Mesodermal cell (in vitro differentiated cells): ENCODE measurements around the gene STOX1.
"Not testable (repeated sequence)": the region's sequence is repeated elsewhere in the genome, so short reads cannot be mapped to it uniquely, and the experiment has no call there.

Experiments used
- H3K27ac ChIP-seq: 2 replicates; pipeline ENCODE4 v1.7.0; 2013; ENCODE audit warnings: mild to moderate bottlenecking, low read depth, low read length, moderate library complexity; ENCODE audit not compliant: severe bottlenecking
- H3K36me3 ChIP-seq: 2 replicates; pipeline ENCODE4 v1.7.1; 2013; ENCODE audit warnings: mild to moderate bottlenecking, low read length, moderate library complexity; ENCODE audit not compliant: control insufficient read depth, insufficient read depth
- H3K4me1 ChIP-seq: one replicate; pipeline ENCODE4 v1.7.1; 2013; ENCODE audit warnings: mild to moderate bottlenecking, low read length; ENCODE audit not compliant: insufficient read depth, control insufficient read depth, poor library complexity, severe bottlenecking
- H3K4me3 ChIP-seq: 2 replicates; pipeline ENCODE4 v1.7.0; 2013; ENCODE audit warnings: low read length, control low read depth, mild to moderate bottlenecking; ENCODE audit not compliant: insufficient read depth, poor library complexity, severe bottlenecking; ENCODE audit errors: extremely low read depth
- H3K9me3 ChIP-seq: 2 replicates; pipeline ENCODE4 v1.7.1; 2013; ENCODE audit warnings: mild to moderate bottlenecking, low read length, moderate library complexity; ENCODE audit not compliant: control insufficient read depth
- WGBS, 2 experiments: methylation state at CpG; one replicate each; pipeline ENCODE4 v1.1.5; 2013; ENCODE audit warnings: missing lambda C conversion rate in 2 of 2; ENCODE audit not compliant: insufficient coverage in 2 of 2; 5-methylcytosine and 5-hydroxymethylcytosine counted together

The STOX1 gene

DNA sequence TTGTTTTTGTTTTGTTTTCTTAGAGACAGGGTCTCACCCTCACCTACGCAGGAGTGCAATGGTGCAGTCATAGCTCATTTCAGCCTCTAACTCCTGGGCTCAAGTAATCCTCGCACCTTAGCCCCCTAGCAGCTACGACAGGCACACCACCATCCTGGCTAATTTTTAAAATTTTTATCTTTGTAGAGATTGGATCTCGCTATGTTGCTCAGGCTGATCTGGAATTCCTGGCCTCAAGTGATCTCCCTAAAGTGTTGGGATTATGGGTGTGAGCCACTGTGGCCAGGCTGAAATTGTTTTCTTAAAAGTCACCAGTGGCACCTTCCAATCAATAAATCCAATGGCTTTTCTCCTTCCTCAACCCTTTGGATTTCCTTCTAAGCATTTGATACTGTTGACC is 52.9 kb downstream of the STOX1 start:
- Histone ChIP-seq H3K36me3 (no peaks in the 10 kb centered on the region), H3K4me3 (no peak overlapping the region), H3K27ac (no peak overlapping the region), H3K4me1 (peaks cover 6% of the 10 kb centered on the region), H3K9me3 (no peaks in the 10 kb centered on the region)
- 100% methylated on average over 4 of the region's 4 CpGs; no CpG with 5 or more reads in 1 of the 2 experiments for WGBS, 2 experiments

DNA sequence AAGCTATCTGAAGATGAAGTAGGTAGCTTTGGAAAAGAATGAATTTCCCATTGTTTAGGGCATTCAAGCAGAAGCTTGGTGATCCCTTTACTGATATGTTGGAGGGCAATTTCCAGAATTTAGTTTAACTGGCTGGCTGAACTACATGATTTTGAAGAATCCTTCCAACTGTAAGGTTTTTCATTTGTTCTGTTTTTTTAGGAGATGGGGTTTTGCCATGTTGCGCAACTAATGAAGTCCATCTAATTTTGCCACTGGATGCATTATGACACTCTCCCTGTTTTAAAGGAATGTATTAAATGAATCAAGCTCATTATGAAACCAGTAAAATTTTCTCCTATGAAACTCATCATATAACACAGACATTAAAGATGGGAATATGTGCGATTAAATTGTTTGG is 67.7 kb downstream of the STOX1 start:
- WGBS, 2 experiments = no CpG with 5 or more reads among the region's 2 CpGs
- Histone ChIP-seq H3K4me3 (no peak overlapping the region), H3K9me3 (no peaks in the 10 kb centered on the region), H3K4me1 (no peaks in the 10 kb centered on the region), H3K36me3 (no peaks in the 10 kb centered on the region), H3K27ac (no peak overlapping the region)

DNA sequence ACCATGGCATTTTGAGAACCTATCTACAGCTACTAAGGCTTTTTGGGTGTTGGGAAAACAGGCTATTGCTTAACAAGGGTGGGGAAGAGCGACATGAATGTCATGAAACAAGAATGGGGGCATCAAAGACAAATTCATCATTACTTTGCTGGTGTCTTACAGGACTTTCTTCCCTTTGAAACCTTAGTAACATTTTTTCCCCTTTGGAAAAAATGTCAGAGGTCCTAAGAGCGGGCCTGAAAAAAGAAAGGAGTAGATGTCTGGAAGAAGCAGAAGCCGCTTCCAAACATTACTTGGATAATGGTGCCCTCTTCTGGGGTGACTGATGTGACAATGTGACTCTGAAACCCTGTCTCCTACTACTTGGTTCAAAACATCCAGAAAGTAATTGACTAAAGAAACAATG is 70.0 kb downstream of the STOX1 start:
- Histone ChIP-seq H3K4me1 (no peaks in the 10 kb centered on the region), H3K36me3 (no peaks in the 10 kb centered on the region), H3K4me3 (no peak overlapping the region), H3K27ac (no peak overlapping the region), H3K9me3 (no peaks in the 10 kb centered on the region)
- 0 to 56% methylated on average over 1 to 3 of the region's 3 CpGs for WGBS, 2 experiments

DNA sequence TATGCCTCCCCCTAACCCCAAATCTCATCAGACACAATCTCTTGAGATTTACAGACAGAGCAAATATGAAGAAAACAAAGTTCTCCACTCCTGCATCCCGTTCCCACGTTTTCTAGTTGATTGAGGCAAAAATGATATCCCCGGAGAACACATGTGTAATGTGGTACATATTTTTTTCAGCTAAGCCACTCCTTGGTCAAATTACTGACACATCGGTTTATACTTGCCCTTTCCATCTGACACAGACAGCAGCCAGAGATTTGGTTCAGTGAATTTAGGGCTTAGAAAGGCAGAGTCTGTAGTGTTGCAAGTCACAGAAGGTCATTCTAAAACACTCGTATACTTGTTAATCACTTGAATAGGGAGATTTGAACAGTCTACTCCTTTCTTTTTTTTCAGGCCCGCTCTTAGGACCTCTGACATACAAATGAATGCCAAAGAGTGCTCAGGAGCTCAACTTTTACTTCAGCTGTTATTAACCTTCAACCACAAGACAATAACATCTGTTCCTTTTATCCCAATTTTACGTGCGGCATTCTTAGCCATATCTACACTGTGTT is 71.9 kb downstream of the STOX1 start:
- no peaks in the 10 kb centered on the region for H3K4me1 ChIP-seq
- no peaks in the 10 kb centered on the region for H3K9me3 ChIP-seq
- H3K27ac ChIP-seq = no peak overlapping the region
- H3K4me3 ChIP-seq = no peak overlapping the region
- H3K36me3 ChIP-seq = peaks cover 4% of the 10 kb centered on the region
- WGBS, 2 experiments = 87 to 100% methylated on average over 2 to 6 of the region's 8 CpGs

DNA sequence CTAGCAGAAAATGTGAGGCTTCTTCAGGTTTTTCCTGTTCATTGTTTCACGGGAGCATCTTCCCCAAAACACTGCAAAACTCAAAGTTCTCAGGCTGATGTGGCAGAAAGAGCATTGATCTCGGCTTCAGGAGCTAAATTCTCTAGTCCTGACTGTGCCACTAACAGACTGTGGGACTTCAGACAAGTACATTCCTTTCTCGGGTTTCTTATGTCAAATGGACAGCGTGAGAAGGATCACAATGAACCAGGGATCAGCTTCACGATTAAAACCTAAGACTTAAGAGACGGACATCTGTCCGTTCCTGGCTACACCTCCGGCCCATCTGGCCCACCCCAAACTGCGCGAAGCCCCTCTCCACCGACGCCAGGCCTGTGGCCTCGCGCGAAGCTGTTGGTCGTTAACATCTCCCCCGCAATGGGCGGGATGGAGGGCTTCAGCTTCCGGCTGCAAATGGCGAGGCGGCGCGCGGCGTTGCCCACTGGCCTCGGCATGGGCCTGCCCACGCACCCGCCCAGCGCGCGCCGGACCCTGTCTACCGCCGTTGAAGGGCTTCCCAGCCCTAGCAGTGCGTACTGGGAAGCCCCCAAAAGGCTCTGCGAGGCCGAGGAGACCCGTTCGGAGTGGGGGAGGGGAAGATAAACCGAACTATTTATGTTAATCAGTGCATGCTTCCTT is 73.2 kb downstream of the STOX1 start:
- H3K27ac ChIP-seq = peak overlapping the region; percentile 100
- no peaks in the 10 kb centered on the region for H3K9me3 ChIP-seq
- peak overlapping the region; percentile 89 for H3K4me3 ChIP-seq
- 11 to 12% methylated on average over 34 to 38 of the region's 40 CpGs for WGBS, 2 experiments
- H3K36me3 ChIP-seq = peaks cover 5% of the 10 kb centered on the region
- no peaks in the 10 kb centered on the region for H3K4me1 ChIP-seq

DNA sequence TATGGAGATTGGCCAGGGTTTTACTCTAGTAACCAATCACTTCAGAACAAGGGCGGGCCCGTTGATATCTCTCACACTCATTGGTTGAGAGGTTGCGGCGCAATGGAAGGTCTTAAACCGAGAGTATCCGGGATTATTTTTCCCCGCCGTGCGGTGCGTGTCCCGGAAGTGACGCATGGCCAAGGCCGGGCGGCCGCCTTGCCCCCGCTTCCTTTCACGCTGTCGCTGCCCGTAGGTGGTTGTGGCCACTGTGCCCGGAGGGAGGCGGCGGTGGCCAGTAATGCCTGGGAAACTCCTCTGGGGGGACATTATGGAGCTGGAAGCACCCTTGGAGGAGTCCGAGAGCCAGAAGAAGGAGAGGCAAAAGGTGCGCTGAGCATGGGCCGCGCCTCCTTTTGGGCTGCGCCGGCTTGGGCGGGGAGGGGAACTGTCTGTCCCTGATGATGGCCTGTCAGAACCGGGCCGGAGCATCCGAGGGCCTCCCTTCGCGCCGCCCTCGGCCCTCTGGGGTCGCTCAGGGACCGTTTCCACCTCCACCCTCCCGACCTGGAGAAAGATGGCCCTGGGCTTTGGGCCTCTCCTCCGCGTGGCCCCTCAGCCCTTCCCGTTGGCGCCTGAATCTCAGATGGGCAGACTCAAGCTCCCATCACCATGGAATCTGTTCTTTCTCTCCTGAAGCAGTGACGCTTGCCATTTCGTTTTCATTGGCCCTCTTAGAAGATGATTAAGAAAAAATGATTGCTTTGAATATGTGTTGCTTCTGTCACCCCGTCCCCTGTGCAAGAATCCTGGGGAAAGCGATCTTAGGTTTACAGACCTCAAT is 74.0 kb downstream of the STOX1 start, which contains the start of gene DDX50:
Gene DDX50, plus strand, starts transcription at position 211 of the 823 bp plus-strand sequence. Its CDS starts 70 bp downstream, at position 281.
- H3K36me3 ChIP-seq = peaks cover 7% of the 10 kb centered on the region
- peak within 1 kb of the TSS; percentile 100 for H3K27ac ChIP-seq
- 0 to 1% methylated on average over 42 to 44 of the region's 47 CpGs for WGBS, 2 experiments
- H3K9me3 ChIP-seq = no peaks in the 10 kb centered on the region
- H3K4me1 ChIP-seq = no peaks in the 10 kb centered on the region
- peak within 1 kb of the TSS; percentile 89 for H3K4me3 ChIP-seq

DNA sequence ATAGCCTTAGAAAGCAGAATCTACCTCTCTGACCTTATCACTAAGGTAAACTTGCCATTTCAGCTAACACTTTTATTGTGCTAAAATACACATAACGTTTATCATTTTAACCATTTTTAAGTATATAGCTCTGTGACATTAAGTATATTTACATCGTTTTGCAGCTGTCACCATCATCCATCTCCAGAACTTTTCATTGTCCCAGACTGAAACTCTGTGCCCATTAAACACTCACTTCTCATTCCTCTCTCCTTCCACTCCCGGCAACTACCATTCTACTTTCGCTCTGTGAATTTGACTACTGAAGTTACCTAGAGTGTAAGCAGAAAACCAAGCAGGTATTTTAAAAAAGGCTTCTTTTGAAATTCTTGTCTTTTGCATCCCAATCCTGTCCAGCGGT is 75.1 kb downstream of the STOX1 start:
- 86 to 94% methylated on average over 2 to 3 of the region's 5 CpGs for WGBS, 2 experiments
- no peak overlapping the region for H3K27ac ChIP-seq

DNA sequence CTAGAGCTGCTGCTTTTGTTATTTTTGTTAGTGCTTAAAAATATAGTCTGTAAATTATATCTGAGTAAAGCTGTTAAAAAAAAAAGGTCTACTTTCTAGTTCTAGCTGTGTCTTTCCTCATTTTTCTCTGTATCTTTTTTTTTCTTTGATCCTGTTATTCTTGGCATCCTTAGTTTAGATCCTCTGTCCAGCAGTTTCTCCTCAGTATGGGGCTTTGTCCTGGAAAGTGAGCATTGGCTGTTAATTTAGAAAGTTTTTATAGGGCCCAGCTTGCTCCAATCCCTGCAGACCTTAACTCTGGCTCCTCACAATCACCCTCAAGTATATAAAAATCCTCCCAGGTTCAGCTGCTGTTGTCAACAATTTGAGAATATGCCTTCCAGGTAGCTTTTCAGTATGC is 97.3 kb downstream of the STOX1 start:
- Histone ChIP-seq H3K27ac (no peak overlapping the region), H3K9me3 (no peaks in the 10 kb centered on the region), H3K36me3 (peaks cover 76% of the 10 kb centered on the region), H3K4me1 (no peaks in the 10 kb centered on the region), H3K4me3 (no peak overlapping the region)

More for the DNA sequence above, 75.1 kb downstream of the STOX1 start:
- Histone ChIP-seq H3K4me3 (peak overlapping the region; percentile 89), H3K9me3 (no peaks in the 10 kb centered on the region), H3K4me1 (no peaks in the 10 kb centered on the region), H3K36me3 (peaks cover 17% of the 10 kb centered on the region)

DNA sequence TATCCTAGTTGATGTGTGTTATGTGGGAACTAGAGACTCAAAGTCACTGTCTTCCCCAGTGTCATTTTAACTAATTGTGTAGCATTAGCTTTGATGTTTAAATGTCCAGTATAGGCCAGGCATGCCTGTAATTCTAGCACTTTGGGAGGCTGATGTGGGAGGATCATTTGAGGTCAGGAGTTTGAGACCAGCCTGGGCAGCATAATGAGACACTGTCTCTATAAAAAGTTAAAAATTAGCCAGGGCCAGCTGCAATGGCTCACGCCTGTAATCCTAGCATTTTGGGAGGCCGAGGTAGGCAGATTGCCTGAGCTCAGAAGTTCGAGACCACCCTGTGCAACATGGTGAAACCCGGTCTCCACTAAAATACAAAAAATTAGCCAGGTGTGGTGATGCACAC is 98.2 kb downstream of the STOX1 start:
- no peak overlapping the region for H3K4me3 ChIP-seq
- H3K27ac ChIP-seq = no peak overlapping the region
- no peaks in the 10 kb centered on the region for H3K9me3 ChIP-seq
- H3K36me3 ChIP-seq = peaks cover 72% of the 10 kb centered on the region
- no peaks in the 10 kb centered on the region for H3K4me1 ChIP-seq
- WGBS, 2 experiments = 97% methylated on average over 4 of the region's 4 CpGs

DNA sequence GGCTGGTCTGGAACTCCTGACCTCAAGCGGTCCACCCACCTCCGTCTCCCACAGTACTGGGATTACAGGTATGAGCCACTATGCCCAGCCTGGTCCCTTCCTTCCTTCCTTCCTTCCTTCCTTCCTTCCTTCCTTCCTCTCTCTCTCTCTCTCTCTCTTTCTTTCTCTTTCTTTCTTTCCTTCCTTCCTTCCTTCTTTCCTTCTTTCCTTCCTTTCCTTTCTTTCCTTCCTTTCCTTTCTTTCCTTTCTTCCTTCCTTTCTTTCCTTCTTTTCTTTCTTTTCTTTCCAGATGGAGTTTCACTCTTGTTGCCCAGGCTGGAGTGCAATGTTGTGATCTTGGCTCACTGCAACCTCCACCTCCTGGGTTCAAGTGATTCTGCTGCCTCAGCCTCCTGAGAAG is 101.8 kb downstream of the STOX1 start:
- not testable (repeated sequence) for H3K4me1 ChIP-seq, H3K27ac ChIP-seq, H3K9me3 ChIP-seq, H3K4me3 ChIP-seq
- peaks cover 73% of the 10 kb centered on the region for H3K36me3 ChIP-seq
- 100% methylated on average over 1 of the region's 2 CpGs; no CpG with 5 or more reads in 1 of the 2 experiments for WGBS, 2 experiments
